ENCODE data around the gene CXXC5.
"Not testable (repeated sequence)": the region's sequence is repeated elsewhere in the genome, so short reads cannot be mapped to it uniquely, and the experiment has no call there.

Gene CXXC5

GRCh38 chr5:139712412-139712811 lies 64.3 kb downstream of the CXXC5 start:
- Mint-ChIP-seq H3K27ac (no peak overlapping the region), H3K27me3 (ENCODE audit: low read depth) (peaks cover 42% of the 10 kb centered on the region), H3K36me3 (ENCODE audit: low read depth) (no peaks in the 10 kb centered on the region), H3K4me3 (no peak overlapping the region), H3K9me3 (no peaks in the 10 kb centered on the region), H3K4me1 (ENCODE audit: low read depth) (no peaks in the 10 kb centered on the region)
- DNase-seq (ENCODE audit: low spot score), result no peak

- DNase-seq (ENCODE audit: low spot score); H3K27ac Mint-ChIP-seq; H3K36me3 Mint-ChIP-seq (ENCODE audit: low read depth); H3K9me3 Mint-ChIP-seq; H3K4me3 Mint-ChIP-seq; H3K4me1 Mint-ChIP-seq (ENCODE audit: low read depth): not testable (repeated sequence)
- H3K27me3 Mint-ChIP-seq (ENCODE audit: low read depth), result peaks cover 30% of the 10 kb centered on the region
Measured at GRCh38 chr5:139713898-139714297, 65.7 kb downstream of the CXXC5 start.

- Mint-ChIP-seq H3K9me3 (peaks cover 11% of the 10 kb centered on the region), H3K4me1 (ENCODE audit: low read depth) (no peaks in the 10 kb centered on the region), H3K36me3 (ENCODE audit: low read depth) (no peaks in the 10 kb centered on the region), H3K27ac (no peak overlapping the region), H3K4me3 (no peak overlapping the region), H3K27me3 (ENCODE audit: low read depth) (peaks cover 17% of the 10 kb centered on the region)
- no peak for DNase-seq (ENCODE audit: low spot score)
Measured at GRCh38 chr5:139717221-139717620, 69.1 kb downstream of the CXXC5 start.

- H3K36me3 Mint-ChIP-seq (ENCODE audit: low read depth); H3K27me3 Mint-ChIP-seq (ENCODE audit: low read depth); H3K4me3 Mint-ChIP-seq; H3K27ac Mint-ChIP-seq; H3K4me1 Mint-ChIP-seq (ENCODE audit: low read depth); DNase-seq (ENCODE audit: low spot score): not testable (repeated sequence)
- H3K9me3 Mint-ChIP-seq, result peaks cover 11% of the 10 kb centered on the region
Measured at GRCh38 chr5:139718403-139718802, 70.3 kb downstream of the CXXC5 start.

- H3K27ac Mint-ChIP-seq; H3K4me1 Mint-ChIP-seq (ENCODE audit: low read depth): not testable (repeated sequence)
Measured at GRCh38 chr5:139719970-139720369, 71.8 kb downstream of the CXXC5 start.

GRCh38 chr5:139723986-139724587 lies 75.9 kb downstream of the CXXC5 start:
- no peak for DNase-seq (ENCODE audit: low spot score)
- no peaks in the 10 kb centered on the region for H3K4me1 Mint-ChIP-seq (ENCODE audit: low read depth)
- H3K27ac Mint-ChIP-seq, result no peak overlapping the region
- peaks cover 4% of the 10 kb centered on the region for H3K9me3 Mint-ChIP-seq
- no peak overlapping the region for H3K4me3 Mint-ChIP-seq
- no peaks in the 10 kb centered on the region for H3K36me3 Mint-ChIP-seq (ENCODE audit: low read depth)
- H3K27me3 Mint-ChIP-seq (ENCODE audit: low read depth), result no peaks in the 10 kb centered on the region

More at GRCh38 chr5:139719970-139720369, 71.8 kb downstream of the CXXC5 start:
- not testable (repeated sequence) for DNase-seq (ENCODE audit: low spot score); H3K36me3 Mint-ChIP-seq (ENCODE audit: low read depth); H3K4me3 Mint-ChIP-seq; H3K27me3 Mint-ChIP-seq (ENCODE audit: low read depth)
- H3K9me3 Mint-ChIP-seq, result peaks cover 11% of the 10 kb centered on the region

GRCh38 chr5:139725073-139725830 lies 77.1 kb downstream of the CXXC5 start:
- Mint-ChIP-seq H3K4me3 (no peak overlapping the region), H3K27ac (no peak overlapping the region), H3K27me3 (ENCODE audit: low read depth) (no peaks in the 10 kb centered on the region), H3K4me1 (ENCODE audit: low read depth) (no peaks in the 10 kb centered on the region), H3K9me3 (no peaks in the 10 kb centered on the region), H3K36me3 (ENCODE audit: low read depth) (no peaks in the 10 kb centered on the region)
- DNase-seq (ENCODE audit: low spot score), result no peak

GRCh38 chr5:139726248-139726647 lies 78.1 kb downstream of the CXXC5 start:
- Mint-ChIP-seq H3K27ac (no peak overlapping the region), H3K4me3 (no peak overlapping the region), H3K27me3 (ENCODE audit: low read depth) (no peaks in the 10 kb centered on the region), H3K9me3 (no peaks in the 10 kb centered on the region), H3K36me3 (ENCODE audit: low read depth) (no peaks in the 10 kb centered on the region), H3K4me1 (ENCODE audit: low read depth) (no peaks in the 10 kb centered on the region)
- no peak for DNase-seq (ENCODE audit: low spot score)

GRCh38 chr5:139727615-139728014 lies 79.5 kb downstream of the CXXC5 start:
- H3K36me3 Mint-ChIP-seq (ENCODE audit: low read depth); H3K4me1 Mint-ChIP-seq (ENCODE audit: low read depth): not testable (repeated sequence)

GRCh38 chr5:139731281-139731680 lies 83.1 kb downstream of the CXXC5 start:
- Mint-ChIP-seq H3K4me3 (no peak overlapping the region), H3K27ac (no peak overlapping the region), H3K9me3 (no peaks in the 10 kb centered on the region), H3K27me3 (ENCODE audit: low read depth) (no peaks in the 10 kb centered on the region), H3K4me1 (ENCODE audit: low read depth) (no peaks in the 10 kb centered on the region), H3K36me3 (ENCODE audit: low read depth) (no peaks in the 10 kb centered on the region)
- no peak for DNase-seq (ENCODE audit: low spot score)

More at GRCh38 chr5:139727615-139728014, 79.5 kb downstream of the CXXC5 start:
- not testable (repeated sequence) for H3K27ac Mint-ChIP-seq; H3K9me3 Mint-ChIP-seq; H3K27me3 Mint-ChIP-seq (ENCODE audit: low read depth); H3K4me3 Mint-ChIP-seq; DNase-seq (ENCODE audit: low spot score)

- Mint-ChIP-seq H3K27ac (no peak overlapping the region), H3K36me3 (ENCODE audit: low read depth) (no peaks in the 10 kb centered on the region)
Measured at GRCh38 chr5:139732019-139732418, 83.9 kb downstream of the CXXC5 start.

GRCh38 chr5:139733010-139733688 lies 85.0 kb downstream of the CXXC5 start:
- no peaks in the 10 kb centered on the region for H3K4me1 Mint-ChIP-seq (ENCODE audit: low read depth)
- H3K4me3 Mint-ChIP-seq, result no peak overlapping the region
- no peaks in the 10 kb centered on the region for H3K36me3 Mint-ChIP-seq (ENCODE audit: low read depth)
- H3K9me3 Mint-ChIP-seq, result no peaks in the 10 kb centered on the region
- no peaks in the 10 kb centered on the region for H3K27me3 Mint-ChIP-seq (ENCODE audit: low read depth)
- DNase-seq (ENCODE audit: low spot score), result no peak
- no peak overlapping the region for H3K27ac Mint-ChIP-seq

More at GRCh38 chr5:139732019-139732418, 83.9 kb downstream of the CXXC5 start:
- Mint-ChIP-seq H3K4me3 (no peak overlapping the region), H3K4me1 (ENCODE audit: low read depth) (no peaks in the 10 kb centered on the region), H3K27me3 (ENCODE audit: low read depth) (no peaks in the 10 kb centered on the region), H3K9me3 (no peaks in the 10 kb centered on the region)
- DNase-seq (ENCODE audit: low spot score), result no peak

Measured in T-helper 2 cell treated with Interferon-gamma antibody and Interleukin-4, amounts not matched to agents 5 μg/mL and 100 μg/mL, for 36 hours (primary cell).